B cell (primary cell): ENCODE results near the gene ADAMTS13. TPM values are rescaled to one million over a fixed set of nuclear protein-coding genes. Genes with fewer than 3 reads are reported as not detected.

Source experiments
- ATAC-seq: fragments of 200-7000 bp; cut with Tn5 transposase; one replicate; pipeline ENCODE4 v1.10.0; 2021; ENCODE audit warnings: low read depth, mild to moderate bottlenecking, moderate number of reproducible peaks, moderate library complexity
- CTCF ChIA-PET: fragments of 350-600 bp; sonication (Branson Sonifier 250); formaldehyde crosslinking; loops from one replicate; lab custom pipeline; 2021; ENCODE audit warnings: antibody characterized with exemption, inconsistent platforms; lab: Charles Lee
- POLR2A ChIA-PET: fragments of 350-600 bp; sonication (Branson Sonifier 250); formaldehyde crosslinking; loops from one replicate; lab custom pipeline; 2021; ENCODE audit warnings: antibody characterized with exemption; lab: Charles Lee
- DNase-seq: peaks from one replicate; pipeline ENCODE4 v3.0.0; 2013
- H2AFZ ChIP-seq: 2 replicates; pipeline ENCODE4 v1.6.1; 2012; ENCODE audit warnings: mild to moderate bottlenecking, low read depth, low read length; ENCODE audit not compliant: insufficient read depth, poor library complexity, severe bottlenecking
- H3K27ac ChIP-seq, 2 donors: 1 replicate in 1 of 2; 2 replicates in 1 of 2; pipeline ENCODE4 v1.5.1; 2012 to 2013; ENCODE audit warnings: low read length in 2 of 2, mild to moderate bottlenecking in 2 of 2, moderate library complexity in 1 of 2
- H3K27me3 ChIP-seq, 4 experiments: fragments of 200-600 bp in 1 of 4; sonication (generic) in 1 of 4; replicated peaks in 1 of 4; 1 replicate in 2 of 4; 2 replicates in 2 of 4; pipeline versions ENCODE4 v1.6.1 to v1.7.0; 2013 to 2016; ENCODE audit warnings: low read length in 3 of 4, mild to moderate bottlenecking in 2 of 4, mixed read lengths in 1 of 4, moderate library complexity in 1 of 4; ENCODE audit not compliant: insufficient read depth in 4 of 4, control insufficient read depth in 3 of 4; ENCODE audit errors: control extremely low read depth in 1 of 4
- H3K36me3 ChIP-seq, 2 experiments: replicated peaks in 1 of 2; 1 replicate in 1 of 2; 2 replicates in 1 of 2; pipeline versions ENCODE4 v1.6.1 to v1.7.1; 2013; ENCODE audit warnings: low read length in 1 of 2; ENCODE audit not compliant: insufficient read depth in 2 of 2, control insufficient read depth in 1 of 2; ENCODE audit errors: control extremely low read depth in 1 of 2, extremely low read depth in 1 of 2
- H3K4me1 ChIP-seq, 2 donors: fragments of 200-600 bp in 1 of 2; sonication (generic) in 1 of 2; 1 replicate in 1 of 2; 2 replicates in 1 of 2; pipeline versions ENCODE4 v1.5.1 to v1.6.1; 2013 to 2017; ENCODE audit warnings: low read length in 2 of 2; ENCODE audit not compliant: control insufficient read depth in 2 of 2, insufficient read depth in 2 of 2
- H3K4me2 ChIP-seq: replicated peaks from 2 replicates; pipeline ENCODE3; 2012; ENCODE audit warnings: mild to moderate bottlenecking, low read depth, low read length; ENCODE audit not compliant: poor library complexity, severe bottlenecking
- H3K4me3 ChIP-seq, 5 experiments: fragments of 200-600 bp in 1 of 5; sonication (generic) in 1 of 5; 1 replicate in 3 of 5; 2 replicates in 2 of 5; pipeline versions ENCODE4 v1.5.1 to v1.7.0; 2011 to 2016; ENCODE audit warnings: low read length in 4 of 5, mild to moderate bottlenecking in 4 of 5, low read depth in 2 of 5, control low read depth in 1 of 5, moderate library complexity in 1 of 5; ENCODE audit not compliant: insufficient read depth in 1 of 5; ENCODE audit errors: control extremely low read depth in 1 of 5, extremely low read depth in 1 of 5
- H3K79me2 ChIP-seq: fragments of 200-600 bp; sonication (generic); one replicate; pipeline ENCODE4 v1.6.0; 2016; ENCODE audit warnings: low read length; ENCODE audit not compliant: control insufficient read depth, insufficient read depth
- H3K9ac ChIP-seq: fragments of 200-600 bp; sonication (generic); 2 replicates; pipeline ENCODE4 v1.6.1; 2017; ENCODE audit warnings: mild to moderate bottlenecking, low read length, moderate library complexity
- H3K9me3 ChIP-seq, 3 donors: one replicate each; pipeline versions ENCODE4 v1.6.1 to v1.7.1; 2013; ENCODE audit warnings: low read length in 2 of 3; ENCODE audit not compliant: control insufficient read depth in 2 of 3, insufficient read depth in 1 of 3; ENCODE audit errors: control extremely low read depth in 1 of 3
- H4K20me1 ChIP-seq: 2 replicates; pipeline ENCODE4 v1.6.0; 2012; ENCODE audit warnings: mild to moderate bottlenecking, low read length; ENCODE audit not compliant: insufficient read depth, control insufficient read depth, poor library complexity, severe bottlenecking
- H3K27ac Mint-ChIP-seq: one replicate; pipeline ENCODE4 v1.8.0; 2021; ENCODE audit warnings: mixed read lengths
- H3K27me3 Mint-ChIP-seq: one replicate; pipeline ENCODE4 v1.8.0; 2021; ENCODE audit warnings: mixed read lengths
- H3K4me1 Mint-ChIP-seq: one replicate; pipeline ENCODE4 v1.8.0; 2021; ENCODE audit warnings: mixed read lengths
- H3K4me3 Mint-ChIP-seq: one replicate; pipeline ENCODE4 v1.8.0; 2021; ENCODE audit warnings: mixed read lengths
- H3K9me3 Mint-ChIP-seq: one replicate; pipeline ENCODE4 v1.8.0; 2022; ENCODE audit warnings: mixed read lengths; ENCODE audit not compliant: insufficient read depth
- CTCF ChIP-seq: fragments of 200-600 bp; IDR thresholded peaks from one replicate; pipeline ENCODE4 v1.8.0; 2022; ENCODE audit warnings: antibody characterized with exemption, mild to moderate bottlenecking
- EZH2 ChIP-seq: IDR thresholded peaks from 2 replicates; pipeline ENCODE4 v1.6.1; 2012; ENCODE audit warnings: borderline replicate concordance, low read depth, mild to moderate bottlenecking, moderate library complexity, low read length; ENCODE audit not compliant: insufficient read depth, poor library complexity, severe bottlenecking
- WGBS: methylation state at CpG from one replicate; pipeline ENCODE4 v1.1.5; 2013; ENCODE audit warnings: missing lambda C conversion rate; ENCODE audit not compliant: insufficient coverage; 5-methylcytosine and 5-hydroxymethylcytosine counted together
- intact Hi-C: fragments of 100-400 bp; cut with micrococcal nuclease; formaldehyde crosslinking; loops from one replicate; pipeline ENCODE4 v1.10.0; 2022
- polyA plus RNA-seq: library from polyadenylated mRNA; depleted of rRNA; stranded (reverse); fragments of >200 nt; gene quantifications from 2 replicates; pipeline ENCODE4 v1.2.3, GENCODE V29; 2012
- total RNA-seq, 2 donors: library from RNA; stranded (reverse); fragments of 120-200 nt in 1 of 2; gene quantifications; 1 replicate in 1 of 2; 2 replicates in 1 of 2; pipeline versions ENCODE4 v1.2.3 to v1.2.4, GENCODE V29; 2013 to 2022

The ADAMTS13 gene
- total and polyA plus RNA-seq, 2 donors (not counting 1 experiment from before 2014, with no cell fraction given) = 2.5 to 5.7 TPM

- Histone ChIP-seq H2AFZ (no peak overlapping the region), H3K9ac (no peak overlapping the region), H3K4me2 (no peak overlapping the region), H3K27ac (no peak overlapping the region), H3K4me1 (no peaks in the 10 kb centered on the region), H3K27me3 (no peaks in the 10 kb centered on the region), H3K79me2 (no peaks in the 10 kb centered on the region), H4K20me1 (no peaks in the 10 kb centered on the region), H3K9me3 (no peaks in the 10 kb centered on the region), H3K36me3 (peaks cover 0 to under 1% of the 10 kb centered on the region in 2 experiments), H3K4me3 (no peak overlapping the region)
- Mint-ChIP-seq H3K27me3 (no peaks in the 10 kb centered on the region), H3K27ac (no peak overlapping the region), H3K4me3 (no peak overlapping the region), H3K4me1 (no peaks in the 10 kb centered on the region), H3K9me3 (no peaks in the 10 kb centered on the region)
- no peak for DNase-seq
- ChIA-PET CTCF (interaction anchor here (0.5 to 0.7 kb wide), 2 partner anchors 110 to 639 kb away, joined by 3 to 5 read pairs; no protein-coding TSS in a partner anchor), POLR2A (no interaction called here)
- TF ChIP-seq EZH2 (no peak), CTCF (no peak)
- 88% methylated on average over 4 of the region's 6 CpGs for WGBS
- ATAC-seq = no peak
- intact Hi-C loops = no loop called here
These were observed 24.8 kb upstream of the ADAMTS13 start for GRCh38 chr9:133397370-133397769.

- H3K4me3 Mint-ChIP-seq = no peak overlapping the region
- H3K9ac ChIP-seq = no peak overlapping the region
- no peaks in the 10 kb centered on the region for H3K27me3 ChIP-seq
- H3K9me3 Mint-ChIP-seq = no peaks in the 10 kb centered on the region
- CTCF ChIA-PET = interaction anchor here (0.5 kb wide), 1 partner anchor 111 kb away, joined by 5 read pairs; no protein-coding TSS in a partner anchor
- H4K20me1 ChIP-seq = no peaks in the 10 kb centered on the region
- H3K27ac Mint-ChIP-seq = no peak overlapping the region
- no peak for TF ChIP-seq EZH2
- no peak for TF ChIP-seq CTCF
- no peak overlapping the region for H2AFZ ChIP-seq
- no peaks in the 10 kb centered on the region for H3K27me3 Mint-ChIP-seq
- no peaks in the 10 kb centered on the region for H3K4me1 Mint-ChIP-seq
- intact Hi-C loops = no loop called here
- H3K36me3 ChIP-seq = peaks cover 0 to 3% of the 10 kb centered on the region in 2 experiments
- no peak overlapping the region for H3K4me3 ChIP-seq
- ATAC-seq = no peak
- no peaks in the 10 kb centered on the region for H3K9me3 ChIP-seq
- H3K4me1 ChIP-seq = no peaks in the 10 kb centered on the region
- 85% methylated on average over 3 of the region's 9 CpGs for WGBS
- no peak for DNase-seq
- POLR2A ChIA-PET = no interaction called here
- no peak overlapping the region for H3K27ac ChIP-seq
- H3K79me2 ChIP-seq = no peaks in the 10 kb centered on the region
- H3K4me2 ChIP-seq = no peak overlapping the region
These were observed 24.3 kb upstream of the ADAMTS13 start for GRCh38 chr9:133397895-133398294.
